Brain microvascular endothelial cell (primary cell): Measurements from ENCODE around the gene ARID5B.

Experiments used
- DNase-seq: peaks from one replicate; pipeline ENCODE4 v3.0.0-alpha.2; 2020
- H3K27ac ChIP-seq: fragments of 250-450 bp; sonication (Bioruptor Pico); 2 replicates; pipeline ENCODE4 v1.5.1; 2020; ENCODE audit warnings: mild to moderate bottlenecking, moderate library complexity
- H3K27me3 ChIP-seq: fragments of 250-450 bp; sonication (Bioruptor Pico); replicated peaks from 2 replicates; pipeline ENCODE4 v1.5.1; 2020; ENCODE audit warnings: mild to moderate bottlenecking
- H3K36me3 ChIP-seq: fragments of 250-450 bp; sonication (Bioruptor Pico); replicated peaks from 2 replicates; pipeline ENCODE4 v1.5.1; 2020; ENCODE audit warnings: mild to moderate bottlenecking
- H3K4me3 ChIP-seq: 2 replicates; pipeline ENCODE4 v1.5.1; 2011; ENCODE audit warnings: low read depth, mild to moderate bottlenecking, control low read depth, low read length, moderate library complexity
- in situ Hi-C: cut with HindIII; loops from 2 replicates; pipeline ENCODE4 v1.10.0; 2017; ENCODE audit warnings: low sequenced_read_pairs, low pct_ligation_motif_present
- TF ChIP-seq, protein P1 (sequence below): IDR thresholded peaks from 2 replicates; pipeline ENCODE4 v1.5.1; 2011; ENCODE audit warnings: low read depth, mild to moderate bottlenecking, moderate library complexity, low read length, control low read depth, inconsistent platforms; ENCODE audit errors: missing control alignments

Gene ARID5B

GRCh38 chr10:62062028-62062427 is 160.5 kb downstream of the ARID5B start:
- H3K4me3 ChIP-seq: no peak overlapping the region
- peaks cover 60% of the 10 kb centered on the region for H3K36me3 ChIP-seq

DNA sequence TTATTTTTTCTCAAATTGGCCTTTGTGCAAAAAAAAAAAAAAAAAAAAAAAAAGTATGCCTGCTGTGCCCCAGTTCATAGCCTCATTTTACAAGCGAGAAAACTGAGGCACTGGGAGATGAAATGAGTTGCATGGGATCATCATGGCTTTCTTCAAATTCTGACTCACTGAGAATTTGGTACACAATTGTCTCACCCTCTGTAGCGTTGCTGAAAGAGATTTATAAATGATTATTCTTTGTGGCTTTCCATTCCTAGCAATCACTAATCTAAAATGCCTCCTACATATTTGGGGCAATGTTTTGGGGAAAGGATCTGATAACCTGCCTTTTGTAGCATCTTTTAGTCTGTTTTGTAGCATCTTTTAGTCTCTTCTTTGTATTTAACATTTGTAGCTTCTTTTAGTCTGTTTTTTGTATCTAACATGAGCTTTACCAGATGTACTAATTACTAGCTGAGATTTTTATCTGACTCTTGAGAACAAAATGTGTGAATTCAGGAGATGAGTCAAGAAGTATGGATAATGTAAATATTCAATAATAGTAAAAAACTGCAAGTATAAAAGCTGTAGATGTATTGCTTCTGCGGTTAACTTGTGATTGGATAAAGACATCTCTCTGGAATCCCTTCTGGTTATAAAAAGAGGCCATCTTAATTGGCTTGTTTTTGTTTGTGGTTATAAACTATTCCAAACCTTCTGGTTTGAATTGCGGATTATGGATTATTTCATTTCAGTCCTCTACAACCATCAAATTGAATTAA is 161.4 kb downstream of the ARID5B start:
- in situ Hi-C loops: no loop called here
- H3K27me3 ChIP-seq: no peaks in the 10 kb centered on the region
- H3K4me3 ChIP-seq: no peak overlapping the region
- DNase-seq: no peak
- TF ChIP-seq, protein P1, sequence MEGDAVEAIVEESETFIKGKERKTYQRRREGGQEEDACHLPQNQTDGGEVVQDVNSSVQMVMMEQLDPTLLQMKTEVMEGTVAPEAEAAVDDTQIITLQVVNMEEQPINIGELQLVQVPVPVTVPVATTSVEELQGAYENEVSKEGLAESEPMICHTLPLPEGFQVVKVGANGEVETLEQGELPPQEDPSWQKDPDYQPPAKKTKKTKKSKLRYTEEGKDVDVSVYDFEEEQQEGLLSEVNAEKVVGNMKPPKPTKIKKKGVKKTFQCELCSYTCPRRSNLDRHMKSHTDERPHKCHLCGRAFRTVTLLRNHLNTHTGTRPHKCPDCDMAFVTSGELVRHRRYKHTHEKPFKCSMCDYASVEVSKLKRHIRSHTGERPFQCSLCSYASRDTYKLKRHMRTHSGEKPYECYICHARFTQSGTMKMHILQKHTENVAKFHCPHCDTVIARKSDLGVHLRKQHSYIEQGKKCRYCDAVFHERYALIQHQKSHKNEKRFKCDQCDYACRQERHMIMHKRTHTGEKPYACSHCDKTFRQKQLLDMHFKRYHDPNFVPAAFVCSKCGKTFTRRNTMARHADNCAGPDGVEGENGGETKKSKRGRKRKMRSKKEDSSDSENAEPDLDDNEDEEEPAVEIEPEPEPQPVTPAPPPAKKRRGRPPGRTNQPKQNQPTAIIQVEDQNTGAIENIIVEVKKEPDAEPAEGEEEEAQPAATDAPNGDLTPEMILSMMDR: no peak
- peaks cover 61% of the 10 kb centered on the region for H3K36me3 ChIP-seq
- H3K27ac ChIP-seq: peak overlapping the region; percentile 18

More at GRCh38 chr10:62062028-62062427, 160.5 kb downstream of the ARID5B start:
- TF ChIP-seq, protein P1: no peak
- no peaks in the 10 kb centered on the region for H3K27me3 ChIP-seq
- no peak for DNase-seq
- in situ Hi-C loops: no loop called here
- H3K27ac ChIP-seq: no peak overlapping the region

- Histone ChIP-seq H3K27me3 (no peaks in the 10 kb centered on the region), H3K4me3 (no peak overlapping the region), H3K27ac (no peak overlapping the region), H3K36me3 (peaks cover 52% of the 10 kb centered on the region)
- TF ChIP-seq, protein P1: no peak
- in situ Hi-C loops: no loop called here
- DNase-seq: no peak
Measured at GRCh38 chr10:62063795-62064472, 162.4 kb downstream of the ARID5B start.

GRCh38 chr10:62067560-62067959 is 166.1 kb downstream of the ARID5B start:
- in situ Hi-C loops: no loop called here
- H3K27ac ChIP-seq: no peak overlapping the region
- H3K4me3 ChIP-seq: no peak overlapping the region
- TF ChIP-seq, protein P1: no peak
- H3K27me3 ChIP-seq: no peaks in the 10 kb centered on the region
- peaks cover 52% of the 10 kb centered on the region for H3K36me3 ChIP-seq
- no peak for DNase-seq

GRCh38 chr10:62068464-62068863 is 167.0 kb downstream of the ARID5B start:
- peaks cover 57% of the 10 kb centered on the region for H3K36me3 ChIP-seq
- no peak overlapping the region for H3K4me3 ChIP-seq
- no peak overlapping the region for H3K27ac ChIP-seq
- TF ChIP-seq, protein P1: no peak
- no peak for DNase-seq
- in situ Hi-C loops: no loop called here
- no peaks in the 10 kb centered on the region for H3K27me3 ChIP-seq
